Neural crest cell (in vitro differentiated cells): ENCODE data around the gene DGCR2. TPM values are rescaled to one million over a fixed set of nuclear protein-coding genes. Genes with fewer than 3 reads are reported as not detected.

Experiments
- DNase-seq: peaks from one replicate; pipeline ENCODE4 v3.0.0; 2021; ENCODE audit warnings: low read depth, mixed read lengths, low spot score
- H3K27ac Mint-ChIP-seq: one replicate; pipeline ENCODE4 v1.8.0; 2021; ENCODE audit warnings: mild to moderate bottlenecking, mixed read lengths; ENCODE audit not compliant: unreplicated experiment
- H3K27me3 Mint-ChIP-seq: 2 replicates; pipeline ENCODE4 v1.8.0; 2021; ENCODE audit warnings: low read depth, mild to moderate bottlenecking, mixed read lengths
- H3K36me3 Mint-ChIP-seq: 2 replicates; pipeline ENCODE4 v1.8.0; 2021; ENCODE audit warnings: low read depth, mild to moderate bottlenecking, mixed read lengths
- H3K4me1 Mint-ChIP-seq: 2 replicates; pipeline ENCODE4 v1.8.0; 2021; ENCODE audit warnings: mixed read lengths
- H3K4me3 Mint-ChIP-seq: one replicate; pipeline ENCODE4 v1.8.0; 2021; ENCODE audit warnings: mild to moderate bottlenecking, mixed read lengths
- H3K9me3 Mint-ChIP-seq: 2 replicates; pipeline ENCODE4 v1.8.0; 2021; ENCODE audit warnings: mixed read lengths
- CTCF ChIP-seq: fragments of 200-600 bp; sonication (generic); conservative IDR thresholded peaks from 2 replicates; pipeline ENCODE4 v1.5.0; 2021; ENCODE audit warnings: antibody characterized with exemption, mild to moderate bottlenecking
- long read RNA-seq: library from polyadenylated mRNA; unstranded; transcript quantifications from one replicate; pipeline ENCODE4 v2.0.0, GENCODE V29; 2020
- total RNA-seq: library from RNA; stranded (reverse); gene quantifications from 2 replicates; pipeline ENCODE4 v1.2.1, GENCODE V29; 2021

Gene DGCR2
- 83.6 and 91.6 TPM in 2 replicates for total RNA-seq
- long read RNA-seq, full-length matches to known transcripts, result 1 of 15 reads
- long read RNA-seq, partial matches to known transcripts, result 6 of 15 reads
- long read RNA-seq, other reads (novel, unspliced or antisense), result 8 of 15 reads

GRCh38 chr22:19122143-19122751 is at the start of gene DGCR2:
Gene DGCR2, minus strand, starts transcription at chr22:19122412. Its CDS starts 206 bp downstream, at chr22:19122206.
- Mint-ChIP-seq H3K27me3 (no peaks in the 10 kb centered on the region), H3K27ac (peak within 1 kb of the TSS; percentile 83), H3K4me3 (peak within 1 kb of the TSS; percentile 94), H3K4me1 (peaks cover 28% of the 10 kb centered on the region), H3K9me3 (no peaks in the 10 kb centered on the region), H3K36me3 (no peaks in the 10 kb centered on the region)
- no peak for TF ChIP-seq CTCF
- peak; percentile 94 for DNase-seq

- peak overlapping the region; percentile 95 for H3K4me3 Mint-ChIP-seq
- no peak overlapping the region for H3K27ac Mint-ChIP-seq
- no peaks in the 10 kb centered on the region for H3K9me3 Mint-ChIP-seq
- no peaks in the 10 kb centered on the region for H3K36me3 Mint-ChIP-seq
- DNase-seq, result no peak
- peaks cover 30% of the 10 kb centered on the region for H3K4me1 Mint-ChIP-seq
- peaks cover 72% of the 10 kb centered on the region for H3K27me3 Mint-ChIP-seq
- no peak for TF ChIP-seq CTCF
Measured at GRCh38 chr22:19169947-19170318, 47.7 kb upstream of the DGCR2 start.

GRCh38 chr22:19169002-19169946 is 47.1 kb upstream of the DGCR2 start:
- TF ChIP-seq CTCF, result no peak
- Mint-ChIP-seq H3K27me3 (peaks cover 77% of the 10 kb centered on the region), H3K4me1 (peaks cover 30% of the 10 kb centered on the region), H3K9me3 (no peaks in the 10 kb centered on the region), H3K36me3 (no peaks in the 10 kb centered on the region), H3K4me3 (peak overlapping the region; percentile 80), H3K27ac (no peak overlapping the region)
- no peak for DNase-seq

- Mint-ChIP-seq H3K36me3 (no peaks in the 10 kb centered on the region), H3K27me3 (peaks cover 82% of the 10 kb centered on the region), H3K4me3 (peak overlapping the region; percentile 80), H3K27ac (no peak overlapping the region), H3K4me1 (peaks cover 30% of the 10 kb centered on the region), H3K9me3 (no peaks in the 10 kb centered on the region)
- no peak for DNase-seq
- no peak for TF ChIP-seq CTCF
Measured at GRCh38 chr22:19168088-19168890, 46.1 kb upstream of the DGCR2 start.
